Measurements from ENCODE around the gene RIC8A.

Gene RIC8A

GRCh38 chr11:204587-205109 lies 2.9 kb upstream of the RIC8A start:
- no peak for DNase-seq

GRCh38 chr11:205221-206001 lies 2.1 kb upstream of the RIC8A start:
- DNase-seq = no peak

- DNase-seq = no peak
Observed at GRCh38 chr11:206002-206384, 1.5 kb upstream of the RIC8A start.

GRCh38 chr11:206526-207207 lies 841 bp upstream of the RIC8A start:
- DNase-seq = no peak

- DNase-seq = no peak
Observed at GRCh38 chr11:207863-208180, 314 bp downstream of the RIC8A start.

- peak; percentile 71 to 79 for DNase-seq
Observed at GRCh38 chr11:208181-208916, 841 bp downstream of the RIC8A start.

- no peak for DNase-seq
Observed at GRCh38 chr11:208917-209260, 1.4 kb downstream of the RIC8A start.

GRCh38 chr11:209275-210121 lies 2.0 kb downstream of the RIC8A start:
- DNase-seq = no peak

GRCh38 chr11:210122-210802 lies 2.8 kb downstream of the RIC8A start:
- DNase-seq = no peak

GRCh38 chr11:210803-211180 lies 3.3 kb downstream of the RIC8A start:
- DNase-seq = no peak

GRCh38 chr11:211295-211694 lies 3.8 kb downstream of the RIC8A start:
- no peak for DNase-seq

- no peak for DNase-seq
Observed at GRCh38 chr11:211741-212140, 4.2 kb downstream of the RIC8A start.

- DNase-seq = no peak
Observed at GRCh38 chr11:212150-213100, 4.9 kb downstream of the RIC8A start.

- no peak for DNase-seq
Observed at GRCh38 chr11:213111-213510, 5.6 kb downstream of the RIC8A start.

GRCh38 chr11:214083-214482 lies 6.6 kb downstream of the RIC8A start:
- no peak for DNase-seq

GRCh38 chr11:215581-216037 lies 8.1 kb downstream of the RIC8A start:
- DNase-seq = no peak

GRCh38 chr11:216081-216974 lies 8.8 kb downstream of the RIC8A start:
- DNase-seq = no peak

GRCh38 chr11:217704-218103 lies 10.2 kb downstream of the RIC8A start:
- no peak for DNase-seq

- no peak for DNase-seq
Observed at GRCh38 chr11:218815-219593, 11.5 kb downstream of the RIC8A start.

Measured in stimulated activated CD4-positive, alpha-beta T cell treated with anti-CD3 and anti-CD28 coated beads, Interleukin-2, amount 100 ng/mL, for 48 hours (primary cell).